ENCODE measurements around the gene GABPB1. TPM values are rescaled to one million over a fixed set of nuclear protein-coding genes. Genes with fewer than 3 reads are reported as not detected.
A peak's percentile ranks its signal among the peaks of the same experiment; 100 is the strongest.

Gene GABPB1
- polyA plus RNA-seq, 3 donors: 12.9 to 15.1 (median 14.9) TPM

DNA sequence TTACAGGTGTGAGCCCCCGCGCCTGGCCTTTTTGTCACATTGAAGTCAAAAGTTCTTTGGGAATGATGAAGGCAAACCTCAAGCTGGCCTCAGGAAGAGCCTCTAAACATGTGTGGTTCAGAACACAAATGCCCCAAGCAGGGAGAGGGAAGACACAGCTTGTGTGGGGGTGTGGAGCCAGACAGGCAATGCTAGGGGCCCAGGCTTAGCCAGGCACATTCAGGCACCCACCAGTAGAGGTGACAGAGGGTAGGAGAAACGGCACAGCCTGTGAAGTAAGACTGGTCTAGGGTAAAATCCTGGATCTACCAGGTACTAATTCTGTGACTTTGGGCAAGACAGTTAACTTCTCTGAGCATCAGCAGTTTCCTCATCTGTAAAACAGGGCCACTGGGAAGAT, 93.0 kb downstream of the GABPB1 start:
- intact Hi-C loops (cut with micrococcal nuclease): no loop called here
- Mint-ChIP-seq H3K4me1 (peaks cover 38% of the 10 kb centered on the region), H3K9me3 (peaks cover 0 to 3% (median 0%) of the 10 kb centered on the region in 7 donors), H3K36me3 (no peaks in the 10 kb centered on the region), H3K27me3 (ENCODE audit: low read depth in 3 of 3) (peaks cover 0 to 8% (median 2%) of the 10 kb centered on the region in 3 donors), H3K4me3 (no peak overlapping the region), H3K27ac (no peak overlapping the region)
- no peak for DNase-seq
- H4K20me1 ChIP-seq (ENCODE audit: insufficient read depth, low read length): no peaks in the 10 kb centered on the region
- no peaks in the 10 kb centered on the region for H3K9me3 ChIP-seq (replicated peaks in 1 of 2; ENCODE audit: control insufficient read depth in 1 of 2, insufficient read depth in 1 of 2, low read length in 2 of 2)
- H3K4me3 ChIP-seq (replicated peaks in 1 of 3; ENCODE audit: low read depth in 2 of 3, low read length in 3 of 3): no peak overlapping the region
- peaks cover 25 to 29% of the 10 kb centered on the region in 2 donors for H3K4me1 ChIP-seq (ENCODE audit: control insufficient read depth in 1 of 2, insufficient read depth in 2 of 2, low read length in 2 of 2)
- no peak overlapping the region for H3K27ac ChIP-seq (ENCODE audit: low read depth in 1 of 2, low read length in 2 of 2)
- no peaks in the 10 kb centered on the region for H3K27me3 ChIP-seq (ENCODE audit: control insufficient read depth in 2 of 2, insufficient read depth in 2 of 2, low read length in 2 of 2)
- H3K79me2 ChIP-seq (ENCODE audit: insufficient read depth, low read length): no peaks in the 10 kb centered on the region
- TF ChIP-seq, protein P1, sequence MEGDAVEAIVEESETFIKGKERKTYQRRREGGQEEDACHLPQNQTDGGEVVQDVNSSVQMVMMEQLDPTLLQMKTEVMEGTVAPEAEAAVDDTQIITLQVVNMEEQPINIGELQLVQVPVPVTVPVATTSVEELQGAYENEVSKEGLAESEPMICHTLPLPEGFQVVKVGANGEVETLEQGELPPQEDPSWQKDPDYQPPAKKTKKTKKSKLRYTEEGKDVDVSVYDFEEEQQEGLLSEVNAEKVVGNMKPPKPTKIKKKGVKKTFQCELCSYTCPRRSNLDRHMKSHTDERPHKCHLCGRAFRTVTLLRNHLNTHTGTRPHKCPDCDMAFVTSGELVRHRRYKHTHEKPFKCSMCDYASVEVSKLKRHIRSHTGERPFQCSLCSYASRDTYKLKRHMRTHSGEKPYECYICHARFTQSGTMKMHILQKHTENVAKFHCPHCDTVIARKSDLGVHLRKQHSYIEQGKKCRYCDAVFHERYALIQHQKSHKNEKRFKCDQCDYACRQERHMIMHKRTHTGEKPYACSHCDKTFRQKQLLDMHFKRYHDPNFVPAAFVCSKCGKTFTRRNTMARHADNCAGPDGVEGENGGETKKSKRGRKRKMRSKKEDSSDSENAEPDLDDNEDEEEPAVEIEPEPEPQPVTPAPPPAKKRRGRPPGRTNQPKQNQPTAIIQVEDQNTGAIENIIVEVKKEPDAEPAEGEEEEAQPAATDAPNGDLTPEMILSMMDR (IDR thresholded peaks at IDR 0.05): no peak
- no peak overlapping the region for H2AFZ ChIP-seq (ENCODE audit: insufficient read depth, low read depth, low read length, poor library complexity, severe bottlenecking)
- no peak overlapping the region for H3K9ac ChIP-seq (ENCODE audit: insufficient read depth, low read length, poor library complexity, severe bottlenecking)
- H3K36me3 ChIP-seq (replicated peaks in 1 of 2; ENCODE audit: control insufficient read depth in 1 of 2, insufficient read depth in 2 of 2, low read length in 2 of 2): no peaks in the 10 kb centered on the region
- 94% methylated on average over 3 of the region's 3 CpGs for WGBS (ENCODE audit: insufficient coverage)
- no peak overlapping the region for H3K4me2 ChIP-seq (replicated peaks; ENCODE audit: extremely low read depth, low read length, poor library complexity, severe bottlenecking)

DNA sequence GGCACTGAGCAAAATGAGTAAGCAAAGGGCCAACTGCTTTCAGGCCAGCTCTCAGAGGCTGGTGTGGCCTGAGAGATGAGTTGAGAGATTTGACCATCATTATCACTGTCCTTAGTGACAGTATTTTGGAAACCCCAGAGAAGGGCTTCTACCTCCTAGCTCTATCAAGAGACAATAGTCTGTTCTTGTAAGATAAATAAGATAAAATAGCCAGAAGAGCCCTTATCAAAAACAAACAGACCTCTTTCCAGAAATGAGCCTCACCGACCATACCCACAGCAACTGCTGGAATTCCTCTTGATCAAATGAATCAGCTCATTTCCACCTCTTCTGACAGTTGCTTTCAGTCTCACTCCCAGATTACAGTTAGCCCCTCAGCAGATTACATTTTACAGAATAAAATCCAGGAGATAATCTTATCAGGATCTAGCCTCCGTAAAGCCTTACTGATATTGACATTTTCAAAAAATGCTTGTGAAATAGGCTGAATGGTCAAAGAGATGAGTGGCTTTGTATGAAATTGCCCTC, 94.0 kb downstream of the GABPB1 start:
- H3K36me3 Mint-ChIP-seq: no peaks in the 10 kb centered on the region
- H3K79me2 ChIP-seq (ENCODE audit: insufficient read depth, low read length): no peaks in the 10 kb centered on the region
- H3K4me3 ChIP-seq (replicated peaks in 1 of 3; ENCODE audit: low read depth in 2 of 3, low read length in 3 of 3): no peak overlapping the region
- peaks cover 0 to 2% (median 0%) of the 10 kb centered on the region in 7 donors for H3K9me3 Mint-ChIP-seq
- no peak overlapping the region for H3K27ac Mint-ChIP-seq
- H3K4me1 ChIP-seq (ENCODE audit: control insufficient read depth in 1 of 2, insufficient read depth in 2 of 2, low read length in 2 of 2): peaks cover 29 to 30% of the 10 kb centered on the region in 2 donors
- peaks cover 0 to 8% (median 0%) of the 10 kb centered on the region in 3 donors for H3K27me3 Mint-ChIP-seq (ENCODE audit: low read depth in 3 of 3)
- 14% methylated on average over 1 of the region's 2 CpGs for WGBS (ENCODE audit: insufficient coverage)
- no peaks in the 10 kb centered on the region for H3K36me3 ChIP-seq (replicated peaks in 1 of 2; ENCODE audit: control insufficient read depth in 1 of 2, insufficient read depth in 2 of 2, low read length in 2 of 2)
- H3K9me3 ChIP-seq (replicated peaks in 1 of 2; ENCODE audit: control insufficient read depth in 1 of 2, insufficient read depth in 1 of 2, low read length in 2 of 2): no peaks in the 10 kb centered on the region
- no peak overlapping the region for H3K4me2 ChIP-seq (replicated peaks; ENCODE audit: extremely low read depth, low read length, poor library complexity, severe bottlenecking)
- no peak for DNase-seq
- H4K20me1 ChIP-seq (ENCODE audit: insufficient read depth, low read length): no peaks in the 10 kb centered on the region
- peak overlapping the region; percentile 7 for H2AFZ ChIP-seq (ENCODE audit: insufficient read depth, low read depth, low read length, poor library complexity, severe bottlenecking)
- H3K27me3 ChIP-seq (ENCODE audit: control insufficient read depth in 2 of 2, insufficient read depth in 2 of 2, low read length in 2 of 2): no peaks in the 10 kb centered on the region
- H3K9ac ChIP-seq (ENCODE audit: insufficient read depth, low read length, poor library complexity, severe bottlenecking): no peak overlapping the region
- TF ChIP-seq, protein P1 (IDR thresholded peaks at IDR 0.05): no peak
- peaks cover 42% of the 10 kb centered on the region for H3K4me1 Mint-ChIP-seq
- no peak overlapping the region for H3K27ac ChIP-seq (ENCODE audit: low read depth in 1 of 2, low read length in 2 of 2)
- intact Hi-C loops (cut with micrococcal nuclease): no loop called here
- no peak overlapping the region for H3K4me3 Mint-ChIP-seq
